Measurements from ENCODE around the gene PMM2.

PMM2 gene

GRCh38 chr16:8847623-8848022 lies 50.0 kb downstream of the PMM2 start:
- no peak for TF ChIP-seq CTCF (IDR thresholded peaks at IDR 0.05; ENCODE audit: low read depth, low read length)
- DNase-seq (ENCODE audit: extremely low read depth, low read depth) = no peak

- no peak for TF ChIP-seq CTCF (IDR thresholded peaks at IDR 0.05; ENCODE audit: low read depth, low read length)
- DNase-seq (ENCODE audit: extremely low read depth, low read depth) = no peak
Measured at GRCh38 chr16:8848231-8848938, 50.7 kb downstream of the PMM2 start.

GRCh38 chr16:8848939-8849391 lies 51.3 kb downstream of the PMM2 start:
- no peak for DNase-seq (ENCODE audit: extremely low read depth, low read depth)
- no peak for TF ChIP-seq CTCF (IDR thresholded peaks at IDR 0.05; ENCODE audit: low read depth, low read length)

- no peak for DNase-seq (ENCODE audit: extremely low read depth, low read depth)
- no peak for TF ChIP-seq CTCF (IDR thresholded peaks at IDR 0.05; ENCODE audit: low read depth, low read length)
Measured at GRCh38 chr16:8849411-8850011, 51.9 kb downstream of the PMM2 start.

GRCh38 chr16:8850279-8850885 lies 52.7 kb downstream of the PMM2 start:
- no peak for TF ChIP-seq CTCF (IDR thresholded peaks at IDR 0.05; ENCODE audit: low read depth, low read length)
- no peak for DNase-seq (ENCODE audit: extremely low read depth, low read depth)

GRCh38 chr16:8851761-8852403 lies 54.2 kb downstream of the PMM2 start:
- no peak for TF ChIP-seq CTCF (IDR thresholded peaks at IDR 0.05; ENCODE audit: low read depth, low read length)
- no peak for DNase-seq (ENCODE audit: extremely low read depth, low read depth)

GRCh38 chr16:8852534-8852933 lies 54.9 kb downstream of the PMM2 start:
- TF ChIP-seq CTCF (IDR thresholded peaks at IDR 0.05; ENCODE audit: low read depth, low read length) = no peak
- no peak for DNase-seq (ENCODE audit: extremely low read depth, low read depth)
